Measurements from ENCODE around the gene ERI2.
A peak's percentile ranks its signal among the peaks of the same experiment; 100 is the strongest.

ERI2 gene

GRCh38 chr16:20806168-20807050 lies at the start of gene ERI2, which contains the start of gene REXO5:
Gene ERI2 (minus strand): TSS chr16:20806472. CDS start chr16:20806430, 42 bp downstream.
Gene REXO5 (plus strand): TSS chr16:20806527. CDS start chr16:20806954, 427 bp downstream.
- Histone ChIP-seq H3K9me3 (ENCODE audit: control insufficient read depth, insufficient read depth, low read length) (no peaks in the 10 kb centered on the region), H3K4me1 (ENCODE audit: control insufficient read depth, insufficient read depth, low read length) (peaks cover 2% of the 10 kb centered on the region), H3K27ac (ENCODE audit: low read length) (no peak within 1 kb of the TSS), H3K4me3 (ENCODE audit: low read length) (peak within 1 kb of the TSS; percentile 71), H3K36me3 (ENCODE audit: control insufficient read depth, insufficient read depth, low read length) (no peaks in the 10 kb centered on the region), H3K27me3 (ENCODE audit: control insufficient read depth, insufficient read depth, low read length) (no peaks in the 10 kb centered on the region)
- DNase-seq (ENCODE audit: low read depth, low spot score): peak; percentile 84
- no CpG with 5 or more reads among the region's 74 CpGs for WGBS (ENCODE audit: insufficient coverage, insufficient read length)

DNA sequence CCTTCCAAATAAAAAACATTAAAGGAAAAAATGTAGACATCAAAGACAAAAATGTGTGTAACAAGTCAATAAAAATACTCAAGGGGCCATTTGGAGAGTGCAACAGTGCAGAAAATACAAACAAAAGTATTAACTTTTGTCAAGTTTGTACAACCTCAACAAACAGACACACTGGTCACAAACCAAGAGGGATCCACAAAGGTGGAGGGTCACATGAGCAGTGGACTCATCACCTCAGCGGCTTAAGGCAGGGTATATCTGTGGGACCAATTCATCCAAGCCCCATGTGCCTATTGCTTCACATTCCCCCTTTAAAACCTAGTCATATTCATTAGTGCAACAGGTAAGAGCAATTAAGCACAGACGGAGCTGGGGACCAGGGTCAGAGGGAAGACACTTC lies 48.7 kb upstream of the ERI2 start:
- no peaks in the 10 kb centered on the region for H3K27me3 ChIP-seq (ENCODE audit: control insufficient read depth, insufficient read depth, low read length)

DNA sequence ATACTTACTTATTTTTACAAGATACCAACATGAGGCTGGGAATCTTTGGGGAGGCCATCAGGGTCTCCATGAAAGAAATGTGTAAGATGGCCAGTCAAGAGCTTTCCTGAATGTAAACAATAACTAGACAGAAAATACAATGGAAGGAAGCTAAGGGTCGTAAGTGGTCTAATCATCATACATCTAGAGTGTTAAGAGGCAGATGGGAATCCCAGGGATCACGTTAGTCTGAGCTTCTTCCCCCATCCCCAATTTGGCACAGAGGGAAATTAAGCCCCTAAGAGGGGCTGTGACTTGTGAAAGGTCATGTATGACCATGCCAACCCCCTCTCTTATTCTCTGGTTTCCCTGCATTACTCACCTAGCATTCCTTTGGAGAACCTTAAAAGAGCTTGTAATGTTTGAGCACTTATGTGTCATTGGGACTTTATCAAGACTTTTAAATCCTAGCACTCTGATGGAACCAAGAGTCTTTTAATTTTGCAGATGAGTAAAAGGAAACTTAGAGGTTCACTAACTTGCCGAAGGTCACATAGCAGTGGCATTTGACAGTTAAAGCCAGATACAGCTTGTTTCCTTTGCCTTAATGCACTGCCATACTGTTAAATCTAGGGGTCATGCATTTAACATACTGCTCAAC lies 47.8 kb upstream of the ERI2 start:
- no peaks in the 10 kb centered on the region for H3K27me3 ChIP-seq (ENCODE audit: control insufficient read depth, insufficient read depth, low read length)
- H3K9me3 ChIP-seq (ENCODE audit: control insufficient read depth, insufficient read depth, low read length): no peaks in the 10 kb centered on the region
- no peak overlapping the region for H3K4me3 ChIP-seq (ENCODE audit: low read length)
- no peaks in the 10 kb centered on the region for H3K36me3 ChIP-seq (ENCODE audit: control insufficient read depth, insufficient read depth, low read length)
- H3K4me1 ChIP-seq (ENCODE audit: control insufficient read depth, insufficient read depth, low read length): no peaks in the 10 kb centered on the region
- no peak for DNase-seq (ENCODE audit: low read depth, low spot score)
- no peak overlapping the region for H3K27ac ChIP-seq (ENCODE audit: low read length)
- WGBS (ENCODE audit: insufficient coverage, insufficient read length): no CpG with 5 or more reads among the region's 3 CpGs

More for the DNA sequence above, 48.7 kb upstream of the ERI2 start:
- Histone ChIP-seq H3K27ac (ENCODE audit: low read length) (no peak overlapping the region), H3K9me3 (ENCODE audit: control insufficient read depth, insufficient read depth, low read length) (no peaks in the 10 kb centered on the region), H3K36me3 (ENCODE audit: control insufficient read depth, insufficient read depth, low read length) (no peaks in the 10 kb centered on the region), H3K4me1 (ENCODE audit: control insufficient read depth, insufficient read depth, low read length) (no peaks in the 10 kb centered on the region), H3K4me3 (ENCODE audit: low read length) (no peak overlapping the region)
- DNase-seq (ENCODE audit: low read depth, low spot score): no peak
- WGBS (ENCODE audit: insufficient coverage, insufficient read length): no CpG with 5 or more reads among the region's 2 CpGs

DNA sequence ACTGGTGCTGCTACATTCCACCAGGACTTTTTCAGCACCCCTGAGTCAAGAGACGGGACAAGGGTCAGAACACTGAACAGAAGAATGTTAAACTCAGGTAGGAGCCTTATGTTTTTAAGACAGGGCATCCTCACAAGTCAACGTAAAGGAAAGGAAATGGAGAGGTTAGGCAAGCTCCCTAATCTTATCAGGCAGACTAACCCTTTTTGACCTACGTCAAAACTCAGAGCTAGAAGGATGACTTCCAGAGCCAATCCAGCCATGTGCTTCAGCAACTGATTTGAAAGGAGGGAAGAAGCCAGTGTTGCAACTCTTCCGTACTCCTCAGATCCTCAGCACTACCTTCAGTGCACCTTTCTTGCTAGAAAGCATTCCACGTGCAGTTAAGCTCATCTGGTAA lies 46.9 kb upstream of the ERI2 start:
- Histone ChIP-seq H3K27me3 (ENCODE audit: control insufficient read depth, insufficient read depth, low read length) (no peaks in the 10 kb centered on the region), H3K9me3 (ENCODE audit: control insufficient read depth, insufficient read depth, low read length) (no peaks in the 10 kb centered on the region), H3K4me1 (ENCODE audit: control insufficient read depth, insufficient read depth, low read length) (no peaks in the 10 kb centered on the region), H3K4me3 (ENCODE audit: low read length) (no peak overlapping the region), H3K27ac (ENCODE audit: low read length) (no peak overlapping the region), H3K36me3 (ENCODE audit: control insufficient read depth, insufficient read depth, low read length) (no peaks in the 10 kb centered on the region)
- no peak for DNase-seq (ENCODE audit: low read depth, low spot score)
- no CpG with 5 or more reads among the region's 5 CpGs for WGBS (ENCODE audit: insufficient coverage, insufficient read length)

GRCh38 chr16:20851601-20852000 lies 45.3 kb upstream of the ERI2 start:
- Histone ChIP-seq H3K9me3 (ENCODE audit: control insufficient read depth, insufficient read depth, low read length) (no peaks in the 10 kb centered on the region), H3K27me3 (ENCODE audit: control insufficient read depth, insufficient read depth, low read length) (no peaks in the 10 kb centered on the region), H3K4me3 (ENCODE audit: low read length) (no peak overlapping the region), H3K36me3 (ENCODE audit: control insufficient read depth, insufficient read depth, low read length) (no peaks in the 10 kb centered on the region), H3K4me1 (ENCODE audit: control insufficient read depth, insufficient read depth, low read length) (no peaks in the 10 kb centered on the region), H3K27ac (ENCODE audit: low read length) (no peak overlapping the region)
- no CpG with 5 or more reads among the region's 2 CpGs for WGBS (ENCODE audit: insufficient coverage, insufficient read length)
- DNase-seq (ENCODE audit: low read depth, low spot score): no peak

DNA sequence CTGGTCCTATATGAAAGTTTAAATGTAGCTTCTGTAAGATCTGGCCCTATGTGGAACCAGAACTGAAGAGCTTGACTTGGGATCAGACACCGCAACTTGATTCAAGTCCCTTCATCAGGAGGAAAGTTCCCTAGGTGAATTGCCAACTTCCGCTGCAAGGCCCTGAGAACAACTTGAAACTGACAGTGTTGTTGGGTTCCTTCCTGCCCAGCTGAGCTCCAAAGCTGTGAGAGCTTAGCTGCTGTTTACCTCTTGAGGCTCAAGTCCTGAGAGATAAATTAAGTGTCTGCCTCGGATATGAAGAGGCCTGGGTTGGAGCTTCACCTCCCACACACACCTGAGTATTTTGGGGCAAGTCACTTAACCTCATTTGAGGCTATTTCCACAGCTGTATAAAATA lies 44.7 kb upstream of the ERI2 start:
- no peaks in the 10 kb centered on the region for H3K9me3 ChIP-seq (ENCODE audit: control insufficient read depth, insufficient read depth, low read length)
- H3K4me3 ChIP-seq (ENCODE audit: low read length): no peak overlapping the region
- no peaks in the 10 kb centered on the region for H3K4me1 ChIP-seq (ENCODE audit: control insufficient read depth, insufficient read depth, low read length)
- H3K27me3 ChIP-seq (ENCODE audit: control insufficient read depth, insufficient read depth, low read length): no peaks in the 10 kb centered on the region
- DNase-seq (ENCODE audit: low read depth, low spot score): no peak
- no CpG with 5 or more reads among the region's 3 CpGs for WGBS (ENCODE audit: insufficient coverage, insufficient read length)
- no peaks in the 10 kb centered on the region; the same call in 1 of the 2 replicates for H3K36me3 ChIP-seq (ENCODE audit: control insufficient read depth, insufficient read depth, low read length)
- H3K27ac ChIP-seq (ENCODE audit: low read length): no peak overlapping the region

GRCh38 chr16:20849589-20850390 lies 43.5 kb upstream of the ERI2 start:
- Histone ChIP-seq H3K9me3 (ENCODE audit: control insufficient read depth, insufficient read depth, low read length) (no peaks in the 10 kb centered on the region), H3K27me3 (ENCODE audit: control insufficient read depth, insufficient read depth, low read length) (no peaks in the 10 kb centered on the region), H3K4me1 (ENCODE audit: control insufficient read depth, insufficient read depth, low read length) (no peaks in the 10 kb centered on the region), H3K27ac (ENCODE audit: low read length) (no peak overlapping the region), H3K4me3 (ENCODE audit: low read length) (no peak overlapping the region), H3K36me3 (ENCODE audit: control insufficient read depth, insufficient read depth, low read length) (no peaks in the 10 kb centered on the region; the same call in 1 of the 2 replicates)
- WGBS (ENCODE audit: insufficient coverage, insufficient read length): no CpG with 5 or more reads among the region's 6 CpGs
- peak; percentile 45 for DNase-seq (ENCODE audit: low read depth, low spot score)

- H3K4me3 ChIP-seq (ENCODE audit: low read length): no peak overlapping the region
- H3K36me3 ChIP-seq (ENCODE audit: control insufficient read depth, insufficient read depth, low read length): no peaks in the 10 kb centered on the region; the same call in 1 of the 2 replicates
- H3K9me3 ChIP-seq (ENCODE audit: control insufficient read depth, insufficient read depth, low read length): no peaks in the 10 kb centered on the region
- H3K4me1 ChIP-seq (ENCODE audit: control insufficient read depth, insufficient read depth, low read length): no peaks in the 10 kb centered on the region
- WGBS (ENCODE audit: insufficient coverage, insufficient read length): no CpG with 5 or more reads among the region's 2 CpGs
- H3K27me3 ChIP-seq (ENCODE audit: control insufficient read depth, insufficient read depth, low read length): no peaks in the 10 kb centered on the region
- no peak for DNase-seq (ENCODE audit: low read depth, low spot score)
- H3K27ac ChIP-seq (ENCODE audit: low read length): no peak overlapping the region
These were observed 41.3 kb upstream of the ERI2 start for GRCh38 chr16:20847550-20847949.

- Histone ChIP-seq H3K27ac (ENCODE audit: low read length) (no peak overlapping the region), H3K4me3 (ENCODE audit: low read length) (no peak overlapping the region), H3K9me3 (ENCODE audit: control insufficient read depth, insufficient read depth, low read length) (no peaks in the 10 kb centered on the region), H3K27me3 (ENCODE audit: control insufficient read depth, insufficient read depth, low read length) (no peaks in the 10 kb centered on the region), H3K36me3 (ENCODE audit: control insufficient read depth, insufficient read depth, low read length) (no peaks in the 10 kb centered on the region; the same call in 1 of the 2 replicates), H3K4me1 (ENCODE audit: control insufficient read depth, insufficient read depth, low read length) (no peaks in the 10 kb centered on the region)
- DNase-seq (ENCODE audit: low read depth, low spot score): no peak
These were observed 40.3 kb upstream of the ERI2 start for GRCh38 chr16:20846551-20846950.

DNA sequence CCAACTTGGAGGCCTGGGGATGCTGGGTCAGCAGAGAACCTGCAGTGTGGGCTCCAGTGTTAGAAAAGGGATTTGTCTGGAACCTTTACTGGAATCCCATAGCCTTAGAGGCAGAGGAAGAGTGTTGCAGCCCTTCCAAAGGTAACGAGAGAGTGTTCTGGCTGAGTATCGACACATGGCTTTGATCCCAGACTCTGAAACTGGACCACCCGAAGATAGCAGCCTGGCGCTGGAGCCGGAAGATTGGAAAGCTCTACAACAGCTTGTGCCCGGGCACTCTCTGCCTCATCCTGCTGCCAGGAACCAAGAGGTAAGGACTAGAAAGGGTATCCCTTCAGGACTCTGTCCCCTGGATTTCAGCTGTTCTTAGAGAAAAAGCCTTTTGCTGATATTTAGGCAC lies 39.8 kb upstream of the ERI2 start:
- no peak overlapping the region for H3K27ac ChIP-seq (ENCODE audit: low read length)
- H3K27me3 ChIP-seq (ENCODE audit: control insufficient read depth, insufficient read depth, low read length): no peaks in the 10 kb centered on the region
- no peak overlapping the region for H3K4me3 ChIP-seq (ENCODE audit: low read length)
- WGBS (ENCODE audit: insufficient coverage, insufficient read length): no CpG with 5 or more reads among the region's 6 CpGs
- no peaks in the 10 kb centered on the region for H3K4me1 ChIP-seq (ENCODE audit: control insufficient read depth, insufficient read depth, low read length)
- no peaks in the 10 kb centered on the region; the same call in 1 of the 2 replicates for H3K36me3 ChIP-seq (ENCODE audit: control insufficient read depth, insufficient read depth, low read length)
- no peak for DNase-seq (ENCODE audit: low read depth, low spot score)
- H3K9me3 ChIP-seq (ENCODE audit: control insufficient read depth, insufficient read depth, low read length): no peaks in the 10 kb centered on the region

Data from iPS DF 6.9 (cell line).